Measurements from ENCODE around the gene CDC42EP2. TPM values are rescaled to one million over a fixed set of nuclear protein-coding genes. Genes with fewer than 3 reads are reported as not detected.

The CDC42EP2 gene, protein sequence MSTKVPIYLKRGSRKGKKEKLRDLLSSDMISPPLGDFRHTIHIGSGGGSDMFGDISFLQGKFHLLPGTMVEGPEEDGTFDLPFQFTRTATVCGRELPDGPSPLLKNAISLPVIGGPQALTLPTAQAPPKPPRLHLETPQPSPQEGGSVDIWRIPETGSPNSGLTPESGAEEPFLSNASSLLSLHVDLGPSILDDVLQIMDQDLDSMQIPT
- total RNA-seq: 7.3 and 12.8 TPM in 2 replicates

GRCh38 chr11:65314501-65315203 is at the start of gene CDC42EP2:
Gene CDC42EP2 (plus strand): TSS chr11:65314866. CDS start chr11:65320899, 6,033 bp downstream.

GRCh38 chr11:65354265-65355012 is 39.8 kb downstream of the CDC42EP2 start, which contains the start of gene TIGD3:
Gene TIGD3 (plus strand): TSS chr11:65354751. CDS start chr11:65355809, 1,058 bp downstream.

Other genes starting within 250 kb of the CDC42EP2 start
- gene CDCA5, start 230.8 kb upstream of the CDC42EP2 start, total RNA-seq: 4.2 and 7.8 TPM in 2 replicates
- gene ZFPL1, start 230.6 kb upstream of the CDC42EP2 start, total RNA-seq: 32.7 and 35.9 TPM in 2 replicates
- gene VPS51, start 218.7 kb upstream of the CDC42EP2 start, total RNA-seq: 175 and 203 TPM in 2 replicates
- 8.9 and 9.0 TPM in 2 replicates for gene TM7SF2, start 203.0 kb upstream of the CDC42EP2 start, total RNA-seq
- 6.0 and 6.1 TPM in 2 replicates for gene ZNHIT2, start 197.2 kb upstream of the CDC42EP2 start, total RNA-seq
- 379 and 456 TPM in 2 replicates for gene FAU, start 192.7 kb upstream of the CDC42EP2 start, total RNA-seq
- gene MRPL49, start 192.5 kb upstream of the CDC42EP2 start, total RNA-seq: 28.3 and 34.2 TPM in 2 replicates
- 16.8 and 20.1 TPM in 2 replicates for gene SYVN1, start 180.3 kb upstream of the CDC42EP2 start, total RNA-seq
- not detected in 2 replicates for gene SPDYC, start 144.6 kb upstream of the CDC42EP2 start, total RNA-seq
- gene CAPN1, start 132.9 kb upstream of the CDC42EP2 start, total RNA-seq: 88.9 and 117 TPM in 2 replicates
- gene POLA2, start 52.9 kb upstream of the CDC42EP2 start, total RNA-seq: 3.9 and 7.0 TPM in 2 replicates
- 25.8 and 33.8 TPM in 2 replicates for gene DPF2, start 19.0 kb downstream of the CDC42EP2 start, total RNA-seq
- 0.13 TPM in 1 of 2 replicates, not detected in the other for gene TIGD3, start 39.9 kb downstream of the CDC42EP2 start, total RNA-seq
- gene SLC25A45, start 67.8 kb downstream of the CDC42EP2 start, total RNA-seq: 2.1 and 2.2 TPM in 2 replicates
- 33.5 and 44.3 TPM in 2 replicates for gene FRMD8, start 71.8 kb downstream of the CDC42EP2 start, total RNA-seq
- 182 and 369 TPM in 2 replicates for gene NEAT1, start 107.9 kb downstream of the CDC42EP2 start, total RNA-seq
- 9,504 and 16,975 TPM in 2 replicates for gene MALAT1, start 184.2 kb downstream of the CDC42EP2 start, total RNA-seq
- 81.8 and 103 TPM in 2 replicates for gene SCYL1, start 210.2 kb downstream of the CDC42EP2 start, total RNA-seq
- 59.5 and 86.0 TPM in 2 replicates for gene LTBP3, start 243.5 kb downstream of the CDC42EP2 start, total RNA-seq

Data from aortic smooth muscle cell (primary cell).